ENCODE data around the gene MINK1. TPM values are rescaled to one million over a fixed set of nuclear protein-coding genes. Genes with fewer than 3 reads are reported as not detected.
"Not testable (repeated sequence)": the region's sequence is repeated elsewhere in the genome, so short reads cannot be mapped to it uniquely, and the experiment has no call there.

The MINK1 gene
- polyA plus RNA-seq, 3 donors, result 51.6 to 60.6 (median 52.2) TPM

DNA sequence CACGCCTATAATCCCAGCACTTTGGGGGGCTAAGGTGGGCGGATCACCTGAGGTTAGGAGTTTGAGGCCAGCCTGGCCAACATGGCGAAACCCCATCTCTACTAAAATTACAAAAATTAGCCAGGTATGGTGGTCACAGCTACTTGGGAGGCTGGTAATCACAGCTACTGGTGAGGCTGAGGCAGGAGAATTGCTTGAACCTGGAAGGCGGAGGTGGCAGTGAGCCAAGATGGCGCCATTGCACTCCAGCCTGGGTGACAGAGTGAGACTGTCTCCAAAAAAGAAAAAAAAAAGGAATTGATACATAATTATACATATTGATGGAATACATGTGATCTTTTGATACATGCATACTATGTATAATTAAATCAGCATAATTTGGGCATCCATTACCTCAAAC is 34.4 kb downstream of the MINK1 start:
- not testable (repeated sequence) for DNase-seq (ENCODE audit: low read depth in 3 of 3, low spot score in 2 of 3)

DNA sequence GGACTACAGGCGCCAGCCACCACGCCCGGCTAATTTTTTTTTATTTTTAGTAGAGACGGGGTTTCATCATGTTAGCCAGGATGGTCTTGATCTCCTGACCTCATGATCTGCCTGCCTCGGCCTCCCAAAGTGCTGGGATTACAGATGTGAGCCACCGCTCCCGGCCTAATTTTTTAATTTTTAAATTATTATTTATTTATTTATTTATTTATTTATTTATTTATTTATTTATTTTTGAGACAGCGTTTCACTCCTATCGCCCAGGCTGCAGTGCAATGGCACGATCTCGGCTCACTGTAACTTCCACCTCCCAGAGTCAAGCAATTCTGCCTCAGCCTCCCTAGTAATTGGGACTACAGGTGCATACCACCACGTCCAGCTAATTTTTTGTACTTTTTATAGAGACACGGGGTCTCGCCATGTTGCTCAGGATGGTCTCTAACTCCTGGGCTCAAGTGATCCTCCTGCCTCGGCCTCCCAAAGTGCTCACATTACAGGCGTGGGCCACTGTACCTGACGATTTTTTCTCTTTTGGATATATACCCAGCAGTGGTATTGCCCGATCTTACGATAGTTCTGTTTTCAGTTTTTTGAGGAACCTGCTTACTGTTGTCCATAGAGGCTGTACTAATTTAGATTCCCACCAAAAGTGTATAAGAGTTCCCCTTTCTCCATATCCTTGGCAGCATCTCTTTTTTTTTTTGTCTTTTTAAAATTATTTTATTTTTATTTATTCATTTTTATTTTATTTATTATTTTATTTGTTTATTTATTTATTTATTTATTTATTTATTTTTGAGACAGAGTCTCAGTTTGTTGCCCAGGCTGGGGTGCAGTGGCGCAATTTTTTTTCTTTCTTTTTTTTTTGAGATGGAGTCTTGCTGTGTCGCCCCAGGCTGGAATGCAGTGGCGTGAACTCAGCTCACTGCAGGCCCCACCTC is 36.2 kb downstream of the MINK1 start:
- DNase-seq (ENCODE audit: low read depth in 3 of 3, low spot score in 2 of 3), result not testable (repeated sequence)

DNA sequence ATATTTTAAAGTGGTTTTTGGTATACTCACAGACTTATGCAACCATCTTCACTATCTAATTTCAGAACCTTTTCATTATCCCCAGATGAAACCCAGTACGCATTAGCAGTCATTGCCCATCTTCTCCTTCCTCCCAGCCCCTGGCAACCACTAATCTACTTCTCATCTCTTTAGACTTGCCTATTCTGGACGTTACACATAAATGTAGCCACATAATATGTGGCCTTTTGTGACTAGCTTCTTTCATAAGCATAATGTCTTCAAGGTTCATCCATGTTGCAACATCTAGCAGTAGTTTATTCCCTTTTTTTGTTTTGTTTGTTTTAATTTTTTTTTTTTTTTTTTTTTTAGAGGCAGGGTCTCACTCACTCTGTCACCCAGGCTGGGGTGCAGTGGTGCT is 37.7 kb downstream of the MINK1 start:
- DNase-seq (ENCODE audit: low read depth in 3 of 3, low spot score in 2 of 3), result no peak

DNA sequence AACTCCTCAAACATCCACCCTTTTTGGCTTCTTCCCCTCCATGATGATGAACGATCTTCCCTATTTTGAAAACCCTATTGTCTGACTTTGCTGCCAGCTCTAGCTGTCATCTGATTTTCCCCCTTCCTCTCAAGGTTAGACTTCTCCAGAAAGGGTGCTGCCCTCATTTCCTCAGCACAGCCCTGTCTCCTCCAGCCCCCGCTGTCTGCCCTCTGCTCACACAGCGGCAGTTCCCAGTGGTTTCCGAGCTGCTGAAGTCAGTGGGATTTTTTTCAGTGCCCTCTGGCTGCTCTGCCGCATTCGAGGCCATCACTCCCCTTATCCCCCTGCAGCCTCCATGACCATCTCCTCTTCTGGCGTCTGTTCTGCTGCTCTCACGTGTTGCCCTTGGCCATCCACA is 39.6 kb downstream of the MINK1 start:
- no peak for DNase-seq (ENCODE audit: low read depth in 3 of 3, low spot score in 2 of 3)

GRCh38 chr17:4877089-4877488 is 43.9 kb downstream of the MINK1 start:
- no peak for DNase-seq (ENCODE audit: low read depth in 3 of 3, low spot score in 2 of 3)

DNA sequence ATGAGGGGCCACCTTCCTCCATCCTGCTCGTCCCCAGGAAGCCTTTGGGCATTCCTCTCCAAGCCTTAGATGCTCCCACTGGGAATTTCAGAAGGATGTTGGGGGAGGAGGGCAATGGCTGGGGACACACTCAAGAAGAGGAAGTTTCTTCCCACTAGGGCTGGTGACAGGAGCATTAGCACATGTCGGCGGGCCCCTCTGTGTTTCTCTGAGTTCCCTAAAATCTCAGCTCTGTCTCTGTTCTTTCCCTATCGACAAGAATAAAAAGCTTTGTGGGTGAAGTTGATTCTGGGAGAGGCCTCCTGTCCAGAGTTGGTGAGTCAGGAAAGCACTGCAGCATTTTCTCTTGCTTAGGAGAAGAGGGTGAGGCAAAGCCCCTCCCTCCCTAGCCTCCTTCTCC is 46.5 kb downstream of the MINK1 start:
- DNase-seq (ENCODE audit: low read depth in 3 of 3, low spot score in 2 of 3), result no peak

- no peak for DNase-seq (ENCODE audit: low read depth in 3 of 3, low spot score in 2 of 3)
These were observed 47.7 kb downstream of the MINK1 start for GRCh38 chr17:4880857-4881256.

- DNase-seq (ENCODE audit: low read depth in 3 of 3, low spot score in 2 of 3), result no peak
These were observed 48.8 kb downstream of the MINK1 start for GRCh38 chr17:4881761-4882555.

DNA sequence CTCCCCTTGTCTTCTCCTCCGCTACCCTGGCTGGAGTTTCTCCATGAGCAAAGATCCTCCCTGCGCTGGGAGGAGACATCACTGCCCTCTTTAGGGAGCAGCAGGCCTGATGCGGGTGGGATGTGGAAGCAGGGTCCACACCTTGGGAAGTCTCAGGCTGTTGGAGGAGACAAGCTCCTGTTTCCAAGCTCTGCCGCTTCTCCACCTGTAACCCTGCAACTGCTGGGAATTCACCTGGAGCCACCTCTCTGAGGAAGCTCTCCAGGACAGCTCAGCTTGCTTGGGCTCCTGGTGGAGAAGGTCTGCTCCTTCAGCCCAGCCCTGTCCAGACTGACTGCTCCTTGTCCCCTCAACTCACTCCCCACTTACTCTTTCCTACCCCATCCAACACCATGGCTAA is 51.3 kb downstream of the MINK1 start:
- no peak for DNase-seq (ENCODE audit: low read depth in 3 of 3, low spot score in 2 of 3)

DNA sequence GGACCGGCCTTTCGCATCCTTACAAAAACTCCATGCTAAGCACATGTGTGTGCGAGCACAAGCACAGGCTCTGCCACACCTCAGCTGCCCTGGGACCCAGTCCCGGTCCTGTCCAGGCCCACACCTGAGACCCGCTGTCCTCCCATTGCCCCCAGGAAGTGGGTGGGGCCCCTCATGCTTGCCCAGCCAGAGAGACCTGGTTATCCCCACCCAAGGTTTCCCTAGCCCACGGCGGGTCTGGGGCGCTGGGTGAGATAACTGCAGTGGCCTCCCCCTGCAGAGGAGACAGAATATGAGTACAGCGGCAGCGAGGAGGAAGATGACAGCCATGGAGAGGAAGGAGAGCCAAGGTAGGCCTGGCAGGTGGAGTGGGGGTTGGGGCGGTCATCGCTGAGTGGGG is 53.7 kb downstream of the MINK1 start:
- no peak for DNase-seq (ENCODE audit: low read depth in 3 of 3, low spot score in 2 of 3)

- DNase-seq (ENCODE audit: low read depth in 3 of 3, low spot score in 2 of 3), result no peak
These were observed 54.4 kb downstream of the MINK1 start for GRCh38 chr17:4887581-4887980.

- no peak for DNase-seq (ENCODE audit: low read depth in 3 of 3, low spot score in 2 of 3)
These were observed 58.6 kb downstream of the MINK1 start for GRCh38 chr17:4891411-4892410.

DNA sequence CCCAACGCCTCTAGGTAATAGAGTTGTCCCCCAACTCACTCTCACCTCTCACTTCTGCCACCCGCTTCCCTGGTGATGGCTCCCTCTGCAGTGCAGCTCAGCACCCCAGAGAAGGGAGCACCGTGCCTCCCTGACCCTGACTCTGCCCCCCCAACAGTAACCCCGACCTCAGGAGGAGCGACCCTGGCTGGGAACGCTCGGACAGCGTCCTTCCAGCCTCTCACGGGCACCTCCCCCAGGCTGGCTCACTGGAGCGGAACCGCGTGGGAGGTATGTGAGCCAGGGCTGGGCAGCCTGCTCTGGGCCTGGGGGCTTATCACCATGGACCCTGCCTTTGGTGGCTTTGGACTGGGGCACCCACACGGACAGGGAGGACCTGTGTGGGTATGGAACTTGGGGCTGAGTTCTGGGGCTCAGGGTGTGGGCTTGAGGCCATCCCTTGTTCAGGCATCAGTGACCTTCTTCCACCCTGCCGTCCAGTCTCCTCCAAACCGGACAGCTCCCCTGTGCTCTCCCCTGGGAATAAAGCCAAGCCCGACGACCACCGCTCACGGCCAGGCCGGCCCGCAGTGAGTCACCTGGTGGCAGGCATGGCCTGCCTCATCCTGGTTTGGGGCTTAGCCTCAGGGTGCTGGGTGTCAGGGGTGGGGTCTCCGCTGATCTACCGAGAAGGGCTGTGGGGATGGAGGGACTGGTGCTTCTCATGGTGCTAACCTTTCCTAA is 59.5 kb downstream of the MINK1 start:
- no peak for DNase-seq (ENCODE audit: low read depth in 3 of 3, low spot score in 2 of 3)

DNA sequence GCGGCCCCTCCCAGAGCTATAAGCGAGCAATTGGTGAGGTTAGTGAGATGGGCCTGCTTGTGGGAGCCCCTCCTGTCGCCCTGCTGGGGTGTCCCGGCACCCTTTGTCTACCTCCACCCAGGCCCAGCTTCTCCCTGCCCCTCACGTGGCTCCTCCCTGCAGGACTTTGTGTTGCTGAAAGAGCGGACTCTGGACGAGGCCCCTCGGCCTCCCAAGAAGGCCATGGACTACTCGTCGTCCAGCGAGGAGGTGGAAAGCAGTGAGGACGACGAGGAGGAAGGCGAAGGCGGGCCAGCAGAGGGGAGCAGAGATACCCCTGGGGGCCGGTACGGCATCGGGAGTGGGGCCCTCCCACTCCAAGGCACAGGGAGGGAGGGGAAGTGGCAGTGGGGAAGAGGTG is 60.1 kb downstream of the MINK1 start:
- DNase-seq (ENCODE audit: low read depth in 3 of 3, low spot score in 2 of 3), result no peak

DNA sequence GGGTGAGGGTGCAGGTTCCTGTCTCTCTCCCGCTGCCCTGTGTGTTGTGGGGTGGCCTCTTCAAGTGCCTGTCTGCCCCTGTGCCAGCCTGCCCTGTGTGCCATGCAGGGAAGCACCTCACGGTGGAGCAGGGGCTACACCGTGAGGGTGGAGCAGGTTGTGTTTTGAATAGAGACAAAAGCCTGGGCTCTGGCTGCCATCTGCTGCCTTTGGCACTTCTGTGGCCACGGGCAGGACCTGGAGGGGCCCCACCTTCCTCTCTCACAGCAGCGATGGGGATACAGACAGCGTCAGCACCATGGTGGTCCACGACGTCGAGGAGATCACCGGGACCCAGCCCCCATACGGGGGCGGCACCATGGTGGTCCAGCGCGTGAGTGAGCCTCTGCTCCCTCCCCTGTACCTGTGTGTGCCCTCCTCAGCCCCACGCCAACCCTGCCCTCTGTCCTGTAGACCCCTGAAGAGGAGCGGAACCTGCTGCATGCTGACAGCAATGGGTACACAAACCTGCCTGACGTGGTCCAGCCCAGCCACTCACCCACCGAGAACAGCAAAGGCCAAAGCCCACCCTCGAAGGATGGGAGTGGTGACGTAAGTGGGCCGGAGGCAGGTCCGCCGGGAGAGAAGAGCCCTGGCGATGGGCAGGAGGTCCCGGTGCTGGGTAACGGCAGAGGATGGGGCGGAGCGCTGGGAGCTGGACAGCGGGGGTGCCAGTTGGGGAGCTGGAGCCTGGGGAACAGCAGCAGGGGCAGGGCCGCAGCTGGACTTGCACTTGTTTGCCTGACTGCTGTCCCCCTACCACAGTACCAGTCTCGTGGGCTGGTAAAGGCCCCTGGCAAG is 60.8 kb downstream of the MINK1 start:
- no peak for DNase-seq (ENCODE audit: low read depth in 3 of 3, low spot score in 2 of 3)

GRCh38 chr17:4895121-4895520 is 62.0 kb downstream of the MINK1 start:
- no peak for DNase-seq (ENCODE audit: low read depth in 3 of 3, low spot score in 2 of 3)

- DNase-seq (ENCODE audit: low read depth in 3 of 3, low spot score in 2 of 3), result no peak
These were observed 62.7 kb downstream of the MINK1 start for GRCh38 chr17:4895657-4896331.

Measured in right renal cortex interstitium (tissue), 3 donors.